ENCODE results near the gene CFAP61. TPM values are rescaled to one million over a fixed set of nuclear protein-coding genes. Genes with fewer than 3 reads are reported as not detected.

The CFAP61 gene
- polyA plus RNA-seq, 1 experiment: not detected

- Histone ChIP-seq H3K27ac (ENCODE audit: low read depth, low read length) (no peak overlapping the region), H3K27me3 (ENCODE audit: control insufficient read depth, insufficient read depth, low read length) (peaks cover 9% of the 10 kb centered on the region), H3K4me3 (ENCODE audit: low read depth, low read length) (no peak overlapping the region), H3K9me3 (ENCODE audit: control insufficient read depth, insufficient read depth, low read length) (no peaks in the 10 kb centered on the region)
- CTCF ChIA-PET: no interaction called here
- DNase-seq (ENCODE audit: low read depth, low spot score): no peak
- TF ChIP-seq CTCF (IDR thresholded peaks at IDR 0.05; ENCODE audit: low read depth, low read length): no peak
- POLR2A ChIA-PET: no interaction called here
Measured at GRCh38 chr20:20196610-20197009, 144.3 kb downstream of the CFAP61 start.

- H3K27ac ChIP-seq (ENCODE audit: low read depth, low read length): no peak overlapping the region
- DNase-seq (ENCODE audit: low read depth, low spot score): no peak
- no peaks in the 10 kb centered on the region for H3K9me3 ChIP-seq (ENCODE audit: control insufficient read depth, insufficient read depth, low read length)
- no peak overlapping the region for H3K4me3 ChIP-seq (ENCODE audit: low read depth, low read length)
- H3K27me3 ChIP-seq (ENCODE audit: control insufficient read depth, insufficient read depth, low read length): peaks cover 9% of the 10 kb centered on the region
- TF ChIP-seq CTCF (IDR thresholded peaks at IDR 0.05; ENCODE audit: low read depth, low read length): no peak
- POLR2A ChIA-PET: no interaction called here
- CTCF ChIA-PET: interaction anchor here (1.3 kb wide), 1 partner anchor 39 kb away, joined by 3 read pairs; no protein-coding TSS in a partner anchor
Measured at GRCh38 chr20:20198011-20198410, 145.7 kb downstream of the CFAP61 start.

DNA sequence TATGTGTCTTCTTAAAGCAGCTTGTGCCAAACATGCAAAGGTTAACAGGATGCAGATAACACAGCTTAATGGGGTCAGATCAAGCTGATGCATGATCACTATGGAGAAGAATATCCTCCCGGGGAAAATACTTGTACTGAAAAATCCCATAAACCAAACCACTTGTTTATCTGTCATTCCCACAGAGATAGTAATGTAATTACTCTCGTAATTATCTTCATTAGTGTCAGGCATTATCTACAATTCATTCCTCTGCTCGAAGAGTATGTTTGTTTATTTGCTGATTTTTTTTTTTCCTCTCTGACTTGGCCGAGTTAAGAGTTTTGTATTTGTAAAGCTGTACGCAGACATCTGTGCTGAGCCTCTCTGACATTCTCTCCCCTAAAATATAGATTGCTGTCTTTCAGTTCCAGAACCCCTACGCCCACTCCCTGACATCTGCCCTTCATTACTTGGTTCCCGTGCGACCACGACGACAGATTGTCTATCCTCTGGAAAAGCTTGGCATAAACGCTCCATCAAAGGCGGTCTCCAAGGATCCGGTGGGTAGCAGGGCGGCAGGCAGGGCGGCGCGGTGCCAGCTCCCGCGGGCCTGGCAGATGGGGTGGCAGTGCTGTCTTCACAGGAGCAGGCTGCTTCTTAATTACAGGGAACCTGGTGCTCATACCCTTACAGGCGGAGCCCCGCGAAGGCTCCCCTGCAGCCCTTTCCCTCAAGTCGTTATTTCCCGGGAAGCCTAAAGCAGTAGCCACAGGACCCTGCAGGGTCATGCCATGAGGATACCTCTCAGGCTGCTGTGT lies 147.2 kb downstream of the CFAP61 start:
- Histone ChIP-seq H3K27me3 (ENCODE audit: control insufficient read depth, insufficient read depth, low read length) (peaks cover 9% of the 10 kb centered on the region), H3K9me3 (ENCODE audit: control insufficient read depth, insufficient read depth, low read length) (no peaks in the 10 kb centered on the region), H3K4me3 (ENCODE audit: low read depth, low read length) (no peak overlapping the region), H3K27ac (ENCODE audit: low read depth, low read length) (no peak overlapping the region)
- ChIA-PET POLR2A (interaction anchor here (0.7 kb wide), 1 partner anchor 147 kb away, joined by 4 read pairs; no protein-coding TSS in a partner anchor), CTCF (interaction anchor here (1.3 kb wide), 1 partner anchor 38 kb away, joined by 3 read pairs; no protein-coding TSS in a partner anchor)
- no peak for TF ChIP-seq CTCF (IDR thresholded peaks at IDR 0.05; ENCODE audit: low read depth, low read length)
- DNase-seq (ENCODE audit: low read depth, low spot score): no peak

GRCh38 chr20:20201124-20201523 lies 148.8 kb downstream of the CFAP61 start:
- no peak for TF ChIP-seq CTCF (IDR thresholded peaks at IDR 0.05; ENCODE audit: low read depth, low read length)
- no peak for DNase-seq (ENCODE audit: low read depth, low spot score)
- H3K4me3 ChIP-seq (ENCODE audit: low read depth, low read length): no peak overlapping the region
- H3K9me3 ChIP-seq (ENCODE audit: control insufficient read depth, insufficient read depth, low read length): no peaks in the 10 kb centered on the region
- no peak overlapping the region for H3K27ac ChIP-seq (ENCODE audit: low read depth, low read length)
- peaks cover 9% of the 10 kb centered on the region for H3K27me3 ChIP-seq (ENCODE audit: control insufficient read depth, insufficient read depth, low read length)
- ChIA-PET CTCF (no interaction called here), POLR2A (no interaction called here)

DNA sequence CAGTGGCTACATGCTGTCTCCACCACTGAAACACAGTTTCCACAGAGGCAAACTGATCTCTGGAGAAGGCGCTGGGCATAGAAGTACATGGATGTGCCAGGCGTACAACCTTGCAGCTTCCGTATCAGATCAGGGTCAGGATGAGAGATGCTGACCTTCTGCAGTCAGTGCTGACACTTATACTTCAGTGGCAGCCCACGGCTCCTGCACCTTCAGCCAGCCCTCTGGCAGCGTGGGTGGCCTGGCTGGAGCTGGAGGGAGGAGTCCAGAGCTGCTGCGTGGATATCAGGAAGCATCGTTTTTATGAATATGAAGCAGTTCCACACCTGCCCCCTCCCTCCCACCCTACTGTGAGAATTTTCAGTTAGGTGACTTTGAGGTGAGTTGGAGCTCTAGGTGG lies 149.3 kb downstream of the CFAP61 start:
- CTCF ChIA-PET: no interaction called here
- no peak for TF ChIP-seq CTCF (IDR thresholded peaks at IDR 0.05; ENCODE audit: low read depth, low read length)
- no peak overlapping the region for H3K27ac ChIP-seq (ENCODE audit: low read depth, low read length)
- H3K27me3 ChIP-seq (ENCODE audit: control insufficient read depth, insufficient read depth, low read length): peaks cover 9% of the 10 kb centered on the region
- no peaks in the 10 kb centered on the region for H3K9me3 ChIP-seq (ENCODE audit: control insufficient read depth, insufficient read depth, low read length)
- H3K4me3 ChIP-seq (ENCODE audit: low read depth, low read length): no peak overlapping the region
- DNase-seq (ENCODE audit: low read depth, low spot score): no peak
- POLR2A ChIA-PET: interaction anchor here (0.6 kb wide), 1 partner anchor 11 kb away, joined by 3 read pairs; no protein-coding TSS in a partner anchor

Measured in AG04450 (cell line).